CD4-positive, alpha-beta memory T cell (primary cell): ENCODE measurements around the gene GPR75. TPM values are rescaled to one million over a fixed set of nuclear protein-coding genes. Genes with fewer than 3 reads are reported as not detected.
"Not testable (repeated sequence)": the region's sequence is repeated elsewhere in the genome, so short reads cannot be mapped to it uniquely, and the experiment has no call there.

Experiments used
- CTCF ChIA-PET: fragments of 350-600 bp; sonication (Branson Sonifier 250); formaldehyde crosslinking; loops from one replicate; lab custom pipeline; 2021; ENCODE audit warnings: inconsistent platforms; ENCODE audit not compliant: partially characterized antibody; lab: Charles Lee
- POLR2A ChIA-PET: fragments of 350-600 bp; sonication (Branson Sonifier 250); formaldehyde crosslinking; loops from one replicate; lab custom pipeline; 2021; ENCODE audit not compliant: partially characterized antibody; lab: Charles Lee
- DNase-seq, 5 donors: peaks; one replicate each; pipeline versions ENCODE4 v3.0.0 to v3.0.0-alpha.2; 2020 to 2022; ENCODE audit warnings: mixed read lengths in 1 of 5
- H3K27ac ChIP-seq: one replicate; pipeline ENCODE4 v1.7.0; 2013; ENCODE audit warnings: low read depth, low read length
- H3K27me3 ChIP-seq: 2 replicates; pipeline ENCODE4 v1.7.0; 2013; ENCODE audit warnings: mild to moderate bottlenecking, low read length, moderate library complexity; ENCODE audit not compliant: insufficient read depth
- H3K36me3 ChIP-seq: 2 replicates; pipeline ENCODE4 v1.7.0; 2013; ENCODE audit warnings: mild to moderate bottlenecking, low read length, moderate library complexity; ENCODE audit not compliant: insufficient read depth
- H3K4me1 ChIP-seq: 2 replicates; pipeline ENCODE4 v1.7.0; 2013; ENCODE audit warnings: mild to moderate bottlenecking, low read length, moderate library complexity; ENCODE audit not compliant: insufficient read depth
- H3K4me3 ChIP-seq, 2 donors: one replicate each; pipeline ENCODE4 v1.7.0; 2013; ENCODE audit warnings: low read length in 2 of 2, mild to moderate bottlenecking in 1 of 2
- H3K9me3 ChIP-seq, 2 donors: one replicate each; pipeline ENCODE4 v1.7.0; 2013; ENCODE audit warnings: low read length in 2 of 2, control low read depth in 1 of 2; ENCODE audit not compliant: control insufficient read depth in 1 of 2
- H3K27ac Mint-ChIP-seq, 7 donors: one replicate each; pipeline ENCODE4 v1.8.0; 2020 to 2021; ENCODE audit warnings: mixed read lengths in 7 of 7, mild to moderate bottlenecking in 6 of 7, inconsistent platforms in 3 of 7, moderate library complexity in 3 of 7
- H3K27me3 Mint-ChIP-seq, 2 donors: one replicate each; pipeline ENCODE4 v1.8.0; 2020 to 2021; ENCODE audit warnings: mixed read lengths in 2 of 2
- H3K36me3 Mint-ChIP-seq, 2 donors: one replicate each; pipeline ENCODE4 v1.8.0; 2020 to 2021; ENCODE audit warnings: mixed read lengths in 2 of 2, inconsistent platforms in 1 of 2, mild to moderate bottlenecking in 1 of 2
- H3K4me1 Mint-ChIP-seq, 4 donors: one replicate each; pipeline ENCODE4 v1.8.0; 2020 to 2021; ENCODE audit warnings: mixed read lengths in 4 of 4, mild to moderate bottlenecking in 1 of 4
- H3K4me3 Mint-ChIP-seq, 8 donors: one replicate each; pipeline ENCODE4 v1.8.0; 2020 to 2021; ENCODE audit warnings: mixed read lengths in 8 of 8, mild to moderate bottlenecking in 7 of 8, moderate library complexity in 6 of 8, inconsistent platforms in 3 of 8
- H3K9me3 Mint-ChIP-seq, 8 donors: one replicate each; pipeline ENCODE4 v1.8.0; 2020 to 2021; ENCODE audit warnings: mixed read lengths in 8 of 8, mild to moderate bottlenecking in 5 of 8, inconsistent platforms in 3 of 8, moderate library complexity in 1 of 8
- intact Hi-C: fragments of 100-400 bp; cut with micrococcal nuclease; formaldehyde crosslinking; loops from one replicate; pipeline ENCODE4 v1.15.1; 2023
- polyA plus RNA-seq, 2 donors: library from polyadenylated mRNA; unstranded; fragments of 300-500 nt; fragmentation: Illumina TruSeq; gene quantifications; one replicate each; pipeline ENCODE4 v1.2.3, GENCODE V29; 2021
- total RNA-seq, 2 experiments: library from RNA; stranded (reverse); gene quantifications; one replicate each; pipeline ENCODE4 v1.2.3, GENCODE V29; 2021

GPR75 gene
- total and polyA plus RNA-seq, 4 experiments from 2014 or later, result 3.1 to 4.3 TPM; not detected in 2

DNA sequence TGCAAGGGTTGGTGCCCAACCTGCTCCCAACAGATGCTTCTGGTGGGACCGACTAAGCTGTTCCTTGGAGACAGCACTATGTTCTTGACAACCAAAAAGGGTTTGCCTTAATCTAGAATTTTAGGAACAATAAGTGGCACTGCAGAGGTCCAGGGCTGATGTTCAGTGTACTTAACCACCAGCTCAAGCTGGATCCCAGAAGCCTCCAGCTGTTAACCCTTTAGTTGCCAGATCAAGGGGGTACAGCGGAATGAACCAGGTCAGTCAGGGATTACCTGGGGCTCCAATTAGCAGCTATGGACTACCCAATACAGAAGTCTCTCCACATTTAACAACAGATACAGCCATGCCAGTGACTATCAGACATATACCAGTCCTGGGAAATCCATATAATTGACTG lies 3.5 kb downstream of the GPR75 start:
- Histone ChIP-seq H3K27me3 (no peaks in the 10 kb centered on the region), H3K27ac (no peak overlapping the region), H3K36me3 (no peaks in the 10 kb centered on the region), H3K4me3 (no peak overlapping the region), H3K4me1 (no peaks in the 10 kb centered on the region), H3K9me3 (no peaks in the 10 kb centered on the region)
- peaks cover 32 to 46% of the 10 kb centered on the region in 2 donors for H3K36me3 Mint-ChIP-seq
- no peak overlapping the region for H3K27ac Mint-ChIP-seq
- intact Hi-C loops, result no loop called here
- no peak overlapping the region for H3K4me3 Mint-ChIP-seq
- no peak for DNase-seq
- H3K4me1 Mint-ChIP-seq, result peaks cover 0 to 6% (median 1%) of the 10 kb centered on the region in 4 donors
- ChIA-PET CTCF (no interaction called here), POLR2A (no interaction called here)
- no peaks in the 10 kb centered on the region for H3K27me3 Mint-ChIP-seq
- no peaks in the 10 kb centered on the region for H3K9me3 Mint-ChIP-seq

DNA sequence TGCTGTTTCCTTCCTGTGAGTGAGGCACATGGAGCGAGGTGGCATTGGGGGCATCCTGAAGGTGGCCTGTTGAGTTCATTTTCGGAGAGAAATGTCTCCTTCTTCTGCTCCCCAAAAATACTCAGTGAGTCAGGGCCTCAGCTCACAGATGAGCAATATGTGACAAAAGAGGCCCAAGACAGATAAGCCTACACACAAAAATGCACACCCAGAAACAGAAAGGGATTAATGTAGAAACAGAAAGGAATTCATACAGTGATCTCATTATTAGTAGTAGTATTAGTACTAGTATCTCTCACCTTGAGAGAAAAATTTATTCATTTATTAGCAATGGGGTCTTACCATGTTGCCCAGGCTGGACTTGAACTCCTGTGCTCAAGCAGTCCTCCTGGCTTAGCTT lies 5.1 kb downstream of the GPR75 start:
- Histone ChIP-seq H3K4me3 (no peak overlapping the region), H3K27ac (no peak overlapping the region), H3K9me3 (no peaks in the 10 kb centered on the region), H3K36me3 (no peaks in the 10 kb centered on the region), H3K27me3 (no peaks in the 10 kb centered on the region), H3K4me1 (no peaks in the 10 kb centered on the region)
- Mint-ChIP-seq H3K27me3 (no peaks in the 10 kb centered on the region), H3K4me1 (peaks cover 0 to 6% (median 1%) of the 10 kb centered on the region in 4 donors), H3K27ac (peak overlapping the region in 1 of 7 donors; percentile 10), H3K4me3 (no peak overlapping the region), H3K9me3 (no peaks in the 10 kb centered on the region), H3K36me3 (peaks cover 26 to 40% of the 10 kb centered on the region in 2 donors)
- ChIA-PET POLR2A (no interaction called here), CTCF (no interaction called here)
- DNase-seq, result no peak
- intact Hi-C loops, result no loop called here

DNA sequence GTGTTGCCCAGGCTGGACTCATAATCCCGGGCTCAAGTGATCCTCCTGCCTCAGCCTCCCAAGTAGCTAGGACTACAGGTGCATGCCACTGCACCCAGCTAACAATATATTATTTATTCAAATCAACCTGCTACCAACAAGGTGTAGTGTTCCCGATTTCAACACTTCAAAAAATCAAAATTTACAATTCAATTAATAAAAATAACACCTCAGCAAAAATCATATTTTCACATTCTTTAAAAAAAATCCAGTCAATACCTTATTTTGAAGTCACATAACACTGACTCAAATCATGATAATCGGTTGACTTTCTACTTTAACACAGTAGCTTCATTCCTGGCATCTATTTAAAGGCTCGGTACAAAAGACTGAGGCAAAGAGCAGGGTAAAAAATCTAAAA lies 7.2 kb downstream of the GPR75 start:
- ChIA-PET POLR2A (no interaction called here), CTCF (no interaction called here)
- Histone ChIP-seq H3K27ac (no peak overlapping the region), H3K27me3 (no peaks in the 10 kb centered on the region), H3K4me3 (no peak overlapping the region), H3K36me3 (no peaks in the 10 kb centered on the region), H3K4me1 (no peaks in the 10 kb centered on the region), H3K9me3 (no peaks in the 10 kb centered on the region)
- Mint-ChIP-seq H3K27ac (peak overlapping the region in 1 of 7 donors; percentile 53), H3K27me3 (no peaks in the 10 kb centered on the region), H3K9me3 (no peaks in the 10 kb centered on the region), H3K4me1 (peaks cover 0 to 3% (median 0%) of the 10 kb centered on the region in 4 donors), H3K36me3 (peaks cover 23 to 34% of the 10 kb centered on the region in 2 donors), H3K4me3 (no peak overlapping the region)
- intact Hi-C loops, result no loop called here
- DNase-seq, result no peak

DNA sequence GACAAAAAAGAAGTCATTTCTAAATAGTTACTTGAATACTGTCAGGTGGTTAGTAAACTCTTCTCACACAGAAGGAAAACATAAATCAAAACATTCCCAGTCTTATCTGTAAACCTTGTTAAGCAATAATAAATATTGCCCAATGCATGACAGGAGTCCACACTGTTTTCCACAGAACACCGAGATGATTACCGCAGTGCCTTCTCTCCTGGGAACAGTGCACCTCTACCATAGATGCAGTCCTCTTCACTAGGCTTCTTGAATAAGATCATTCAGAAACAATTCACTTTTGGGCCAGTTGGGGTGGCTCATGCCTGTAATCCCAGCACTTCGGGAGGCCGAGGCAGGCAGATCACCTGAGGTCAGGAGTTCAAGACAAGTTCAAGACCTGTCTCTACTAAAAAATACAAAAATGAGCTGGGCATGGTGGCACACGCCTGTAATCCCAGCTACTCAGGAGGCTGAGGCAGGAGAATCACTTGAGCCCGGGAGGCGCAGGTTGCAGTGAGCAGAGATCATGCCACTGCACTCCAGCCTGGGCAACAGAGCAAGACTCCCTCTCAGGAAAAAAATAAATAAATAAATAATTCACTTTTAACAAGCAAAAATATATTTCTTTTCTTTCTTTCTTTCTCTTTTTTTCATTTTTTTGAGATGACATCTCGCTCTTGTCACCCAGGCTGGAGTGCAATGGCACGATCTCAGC lies 8.6 kb downstream of the GPR75 start:
- H3K36me3 ChIP-seq, H3K9me3 Mint-ChIP-seq, H3K27me3 ChIP-seq, H3K4me1 ChIP-seq, H3K27me3 Mint-ChIP-seq, DNase-seq, POLR2A ChIA-PET, H3K4me1 Mint-ChIP-seq, H3K4me3 Mint-ChIP-seq, H3K27ac Mint-ChIP-seq, intact Hi-C loops, CTCF ChIA-PET, H3K4me3 ChIP-seq, H3K27ac ChIP-seq, H3K9me3 ChIP-seq: not testable (repeated sequence)
- peaks cover 23 to 36% of the 10 kb centered on the region in 2 donors for H3K36me3 Mint-ChIP-seq

DNA sequence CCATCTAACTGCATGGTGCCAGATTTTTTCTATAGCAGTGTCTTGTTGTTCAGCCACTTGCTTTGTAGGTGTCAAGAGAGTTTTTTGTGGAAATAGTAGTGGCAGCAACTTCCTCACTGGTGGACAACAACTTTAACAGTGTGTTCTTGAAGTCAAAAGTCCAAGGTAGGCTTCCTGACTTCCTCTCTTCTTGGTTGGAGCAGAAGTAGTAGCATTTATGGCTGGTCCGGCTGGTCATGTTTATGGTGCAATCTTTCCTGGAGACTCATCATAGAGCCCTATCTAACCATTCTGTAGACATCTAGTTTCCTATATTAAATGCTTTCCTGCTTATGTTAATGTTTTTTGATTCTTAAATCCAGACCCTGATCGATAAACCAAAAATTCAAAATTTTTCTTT lies 11.7 kb downstream of the GPR75 start:
- no peak for DNase-seq
- CTCF ChIA-PET, result no interaction called here
- H3K27ac Mint-ChIP-seq, result peak overlapping the region in 1 of 7 donors; percentile 57
- peaks cover 0 to 2% (median 0%) of the 10 kb centered on the region in 8 donors for H3K9me3 Mint-ChIP-seq
- Histone ChIP-seq H3K36me3 (no peaks in the 10 kb centered on the region), H3K4me1 (no peaks in the 10 kb centered on the region), H3K27ac (no peak overlapping the region), H3K9me3 (no peaks in the 10 kb centered on the region), H3K4me3 (no peak overlapping the region), H3K27me3 (no peaks in the 10 kb centered on the region)
- no peaks in the 10 kb centered on the region for H3K27me3 Mint-ChIP-seq
- POLR2A ChIA-PET, result no interaction called here
- peaks cover 6 to 10% of the 10 kb centered on the region in 2 donors for H3K36me3 Mint-ChIP-seq
- intact Hi-C loops, result no loop called here
- peaks cover 5 to 8% (median 6%) of the 10 kb centered on the region in 4 donors for H3K4me1 Mint-ChIP-seq
- H3K4me3 Mint-ChIP-seq, result no peak overlapping the region

DNA sequence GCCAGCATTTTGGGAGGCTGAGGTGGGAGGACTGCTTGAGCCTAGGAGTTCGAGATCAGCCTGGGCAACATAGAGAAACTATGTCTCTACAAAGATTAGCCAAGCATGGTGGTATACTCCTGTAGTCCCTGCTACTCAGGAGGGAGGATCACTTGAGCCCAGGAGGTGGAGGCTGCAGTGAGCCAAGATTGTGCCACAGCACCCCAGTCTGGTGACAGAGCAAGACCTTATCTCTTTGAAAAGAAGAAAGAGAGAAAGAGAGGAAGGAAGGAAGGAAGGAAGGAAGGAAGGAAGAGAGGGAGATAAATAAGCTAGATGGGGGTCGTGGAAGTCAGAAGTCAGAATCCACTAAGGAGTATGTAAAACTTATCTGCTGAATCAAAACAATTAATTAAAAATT lies 16.2 kb downstream of the GPR75 start:
- POLR2A ChIA-PET, result no interaction called here
- peaks cover 5 to 12% (median 8%) of the 10 kb centered on the region in 4 donors for H3K4me1 Mint-ChIP-seq

DNA sequence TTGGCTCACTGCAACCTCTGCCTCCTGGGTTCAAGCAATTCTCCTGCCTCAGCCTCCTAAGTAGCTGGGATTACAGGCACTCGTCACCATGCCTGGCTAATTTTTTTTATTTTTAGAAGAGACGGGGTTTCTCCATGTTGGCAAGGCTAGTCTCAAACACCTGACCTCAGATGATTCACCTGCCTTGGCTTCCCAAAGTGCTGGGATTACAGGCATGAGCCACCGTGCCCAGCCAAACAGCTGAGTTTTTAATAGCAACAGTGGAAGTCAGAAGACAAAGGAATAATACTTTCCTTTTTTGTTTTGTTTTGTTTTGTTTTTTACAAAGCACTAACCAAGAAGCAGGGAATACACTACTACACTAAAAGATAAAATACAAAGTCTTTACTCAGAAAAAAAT lies 16.9 kb downstream of the GPR75 start:
- Mint-ChIP-seq H3K36me3 (peaks cover under 1 to 10% of the 10 kb centered on the region in 2 donors), H3K27me3 (no peaks in the 10 kb centered on the region), H3K4me3 (no peak overlapping the region), H3K9me3 (peaks cover 0 to 3% (median 0%) of the 10 kb centered on the region in 8 donors), H3K27ac (no peak overlapping the region), H3K4me1 (peaks cover 5 to 12% (median 8%) of the 10 kb centered on the region in 4 donors)
- Histone ChIP-seq H3K9me3 (no peaks in the 10 kb centered on the region), H3K36me3 (no peaks in the 10 kb centered on the region), H3K4me3 (no peak overlapping the region), H3K4me1 (no peaks in the 10 kb centered on the region), H3K27ac (no peak overlapping the region), H3K27me3 (no peaks in the 10 kb centered on the region)
- DNase-seq, result no peak
- POLR2A ChIA-PET, result no interaction called here
- CTCF ChIA-PET, result no interaction called here
- intact Hi-C loops, result no loop called here

More for the DNA sequence above, 16.2 kb downstream of the GPR75 start:
- intact Hi-C loops, result no loop called here
- H3K27me3 ChIP-seq, result no peaks in the 10 kb centered on the region
- no peaks in the 10 kb centered on the region for H3K4me1 ChIP-seq
- H3K4me3 ChIP-seq, result no peak overlapping the region
- CTCF ChIA-PET, result no interaction called here
- no peak overlapping the region for H3K27ac ChIP-seq
- no peak overlapping the region for H3K4me3 Mint-ChIP-seq
- no peaks in the 10 kb centered on the region for H3K36me3 ChIP-seq
- no peak for DNase-seq
- peaks cover 0 to 3% (median 0%) of the 10 kb centered on the region in 8 donors for H3K9me3 Mint-ChIP-seq
- H3K27me3 Mint-ChIP-seq, result no peaks in the 10 kb centered on the region
- peaks cover 4 to 14% of the 10 kb centered on the region in 2 donors for H3K36me3 Mint-ChIP-seq
- H3K9me3 ChIP-seq, result no peaks in the 10 kb centered on the region
- peak overlapping the region in 2 of 7 donors; percentile 51 to 66 for H3K27ac Mint-ChIP-seq
